IMR-90 (cell line): ENCODE results near the gene EEF1AKMT1. TPM values are rescaled to one million over a fixed set of nuclear protein-coding genes. Genes with fewer than 3 reads are reported as not detected.

Experiments used
- ATAC-seq: fragments of 200-7000 bp; cut with Tn5 transposase; 2 replicates; pipeline ENCODE4 v1.9.1; 2020; ENCODE audit warnings: low read depth, mild to moderate bottlenecking, moderate library complexity
- BruUV-seq: library from RNA; stranded (reverse); fragments of 400-500 nt; replicated peaks from 2 replicates; lab custom pipeline; 2021; lab: Mats Ljungman, UMichigan
- CTCF ChIA-PET: fragments of 300-600 bp; formaldehyde crosslinking; extraction: SDS; loops from one replicate; lab custom pipeline; 2021; ENCODE audit warnings: antibody characterized with exemption; lab: Yijun Ruan, JAX
- POLR2A ChIA-PET: fragments of 300-600 bp; sonication (Branson Sonifier 250); formaldehyde crosslinking; loops from one replicate; lab custom pipeline; 2022; ENCODE audit warnings: antibody characterized with exemption; ENCODE audit not compliant: unreplicated experiment; lab: Charles Lee
- DNase-seq: peaks from one replicate; pipeline ENCODE4 v3.0.0; 2013
- H2AFZ ChIP-seq: replicated peaks from 2 replicates; pipeline ENCODE3; 2013; ENCODE audit warnings: low read length, mild to moderate bottlenecking; ENCODE audit not compliant: poor library complexity
- H2AK5ac ChIP-seq: 2 replicates; pipeline ENCODE4 v1.6.1; 2013; ENCODE audit warnings: low read depth, low read length, inconsistent platforms
- H2AK9ac ChIP-seq: replicated peaks from 2 replicates; pipeline ENCODE3; 2013; ENCODE audit warnings: mild to moderate bottlenecking, low read depth, low read length, moderate library complexity; ENCODE audit not compliant: poor library complexity
- H2BK120ac ChIP-seq: 2 replicates; pipeline ENCODE4 v1.6.1; 2013; ENCODE audit warnings: low read depth, low read length, inconsistent platforms
- H2BK15ac ChIP-seq: 3 replicates; pipeline ENCODE4 v1.6.1; 2013; ENCODE audit warnings: low read depth, low read length, inconsistent platforms
- H2BK20ac ChIP-seq: 2 replicates; pipeline ENCODE4 v1.6.1; 2013; ENCODE audit warnings: low read depth, mild to moderate bottlenecking, inconsistent platforms, low read length, moderate library complexity
- H2BK5ac ChIP-seq: 2 replicates; pipeline ENCODE4 v1.6.1; 2013; ENCODE audit warnings: mild to moderate bottlenecking, low read depth, low read length, inconsistent platforms; ENCODE audit not compliant: poor library complexity, severe bottlenecking
- H3K14ac ChIP-seq: replicated peaks from 2 replicates; pipeline ENCODE4 v1.6.1; 2013; ENCODE audit warnings: low read depth, low read length, inconsistent platforms
- H3K18ac ChIP-seq: 2 replicates; pipeline ENCODE4 v1.6.1; 2013; ENCODE audit warnings: low read depth, low read length, control low read depth
- H3K23ac ChIP-seq: 2 replicates; pipeline ENCODE4 v1.6.1; 2013; ENCODE audit warnings: low read depth, low read length, inconsistent platforms
- H3K27ac ChIP-seq: 2 replicates; pipeline ENCODE4 v1.5.1; 2013; ENCODE audit warnings: mild to moderate bottlenecking, control low read depth, low read length; ENCODE audit not compliant: insufficient read depth
- H3K27me3 ChIP-seq: 2 replicates; pipeline ENCODE4 v1.6.1; 2013; ENCODE audit warnings: low read length; ENCODE audit not compliant: control insufficient read depth, insufficient read depth
- H3K36me3 ChIP-seq: 2 replicates; pipeline ENCODE4 v1.6.1; 2013; ENCODE audit warnings: low read length, mixed read lengths; ENCODE audit not compliant: control insufficient read depth, insufficient read depth
- H3K4ac ChIP-seq: 2 replicates; pipeline ENCODE4 v1.6.1; 2013; ENCODE audit warnings: low read depth, low read length, inconsistent platforms
- H3K4me1 ChIP-seq: 2 replicates; pipeline ENCODE4 v1.6.1; 2013; ENCODE audit warnings: low read length, mixed read lengths; ENCODE audit not compliant: control insufficient read depth, insufficient read depth
- H3K4me2 ChIP-seq: 2 replicates; pipeline ENCODE4 v1.6.1; 2013; ENCODE audit warnings: low read depth, mild to moderate bottlenecking, control low read depth, low read length, moderate library complexity
- H3K4me3 ChIP-seq: 2 replicates; pipeline ENCODE4 v1.5.1; 2013; ENCODE audit warnings: low read depth, mild to moderate bottlenecking, control low read depth, low read length, moderate library complexity; ENCODE audit not compliant: insufficient read depth
- H3K56ac ChIP-seq: 2 replicates; pipeline ENCODE4 v1.6.1; 2013; ENCODE audit warnings: low read length, inconsistent platforms; ENCODE audit not compliant: insufficient read depth; ENCODE audit errors: extremely low read depth
- H3K79me1 ChIP-seq, 2 experiments: 2 replicates each; pipeline ENCODE4 v1.6.1; 2013; ENCODE audit warnings: low read length in 2 of 2, inconsistent platforms in 1 of 2, low read depth in 1 of 2
- H3K9ac ChIP-seq: 2 replicates; pipeline ENCODE4 v1.6.1; 2013; ENCODE audit warnings: low read depth, low read length, control low read depth
- H3K9me1 ChIP-seq: 2 replicates; pipeline ENCODE4 v1.6.1; 2013; ENCODE audit warnings: low read length, inconsistent platforms; ENCODE audit not compliant: insufficient read depth
- H3K9me3 ChIP-seq: 2 replicates; pipeline ENCODE4 v1.6.1; 2013; ENCODE audit warnings: low read length; ENCODE audit not compliant: control insufficient read depth, insufficient read depth
- H4K20me1 ChIP-seq: 2 replicates; pipeline ENCODE4 v1.6.1; 2013; ENCODE audit warnings: low read length, inconsistent platforms; ENCODE audit not compliant: insufficient read depth
- H4K5ac ChIP-seq: 2 replicates; pipeline ENCODE4 v1.6.1; 2013; ENCODE audit warnings: mild to moderate bottlenecking, low read depth, low read length, control low read depth
- H4K8ac ChIP-seq, 2 experiments: 2 replicates each; pipeline ENCODE4 v1.6.1; 2013; ENCODE audit warnings: low read depth in 2 of 2, low read length in 2 of 2, control low read depth in 1 of 2, inconsistent platforms in 1 of 2
- H4K91ac ChIP-seq: 2 replicates; pipeline ENCODE4 v1.6.1; 2013; ENCODE audit warnings: low read depth, low read length, inconsistent platforms; ENCODE audit not compliant: insufficient read depth
- BHLHE40 ChIP-seq: fragments of 150-350 bp; IDR thresholded peaks from 2 replicates; pipeline ENCODE4 v1.6.1; 2016; ENCODE audit warnings: mild to moderate bottlenecking, low read depth, low read length
- CEBPB ChIP-seq: IDR thresholded peaks from 2 replicates; pipeline ENCODE4 v1.6.1; 2012; ENCODE audit warnings: low read depth, low read length, improper control_type of control experiment
- CHD1 ChIP-seq: IDR thresholded peaks from 2 replicates; pipeline ENCODE4 v1.6.1; 2012; ENCODE audit warnings: low read depth, low read length, improper control_type of control experiment
- FOS ChIP-seq: fragments of 150-350 bp; IDR thresholded peaks from 2 replicates; pipeline ENCODE4 v1.6.1; 2016; ENCODE audit warnings: low read depth, low read length
- MAFK ChIP-seq: IDR thresholded peaks from 2 replicates; pipeline ENCODE4 v1.6.1; 2012; ENCODE audit warnings: low read depth, low read length, improper control_type of control experiment
- MAZ ChIP-seq: IDR thresholded peaks from 2 replicates; pipeline ENCODE4 v1.6.1; 2012; ENCODE audit warnings: low read depth, mild to moderate bottlenecking, low read length, improper control_type of control experiment, moderate library complexity, borderline replicate concordance
- NFE2L2 ChIP-seq: fragments of 150-350 bp; IDR thresholded peaks from 2 replicates; pipeline ENCODE4 v1.6.1; 2016; ENCODE audit warnings: low read depth, mild to moderate bottlenecking, low read length
- POLR2A ChIP-seq: IDR thresholded peaks from 2 replicates; pipeline ENCODE4 v1.6.1; 2012; ENCODE audit warnings: mild to moderate bottlenecking, low read depth, low read length
- RAD21 ChIP-seq: IDR thresholded peaks from 2 replicates; pipeline ENCODE4 v1.6.1; 2012; ENCODE audit warnings: low read length, improper control_type of control experiment
- RCOR1 ChIP-seq: IDR thresholded peaks from 2 replicates; pipeline ENCODE4 v1.6.1; 2012; ENCODE audit warnings: mild to moderate bottlenecking, low read length, improper control_type of control experiment; ENCODE audit not compliant: insufficient replicate concordance
- RFX5 ChIP-seq: IDR thresholded peaks from 2 replicates; pipeline ENCODE4 v1.8.0; 2012; ENCODE audit warnings: low read depth, mild to moderate bottlenecking, low read length, moderate library complexity
- SMC3 ChIP-seq: fragments of 150-350 bp; IDR thresholded peaks from 2 replicates; pipeline ENCODE4 v1.6.1; 2016; ENCODE audit warnings: low read depth, mild to moderate bottlenecking, antibody characterized with exemption, low read length, moderate library complexity
- WGBS, 2 experiments: methylation state at CpG; one replicate each; pipeline versions ENCODE4 v1.1.5 to v1.1.7; 2013; ENCODE audit warnings: missing lambda C conversion rate in 2 of 2; ENCODE audit not compliant: insufficient read length in 1 of 2; ENCODE audit errors: extremely low coverage in 2 of 2; 5-methylcytosine and 5-hydroxymethylcytosine counted together
- dilution Hi-C: fragments of 300-500 bp; cut with HindIII; formaldehyde crosslinking; loops from one replicate; pipeline ENCODE4 v1.14.3; 2018; ENCODE audit warnings: low sequenced_read_pairs; ENCODE audit not compliant: unreplicated experiment
- in situ Hi-C: fragments of 300-500 bp; cut with MboI; formaldehyde crosslinking; loops from 3 replicates; pipeline ENCODE4 v1.14.3; 2019; ENCODE audit warnings: low sequenced_read_pairs, inconsistent platforms, mixed read lengths
- intact Hi-C: fragments of 100-400 bp; cut with micrococcal nuclease; formaldehyde crosslinking; loops from 2 replicates; pipeline ENCODE4 v1.10.0; 2022
- polyA plus RNA-seq, 3 experiments: library from polyadenylated mRNA; depleted of rRNA; stranded (reverse); fragments of >200 nt; gene quantifications; 2 replicates each; pipeline ENCODE4 v1.2.3, GENCODE V29; 2012; ENCODE audit warnings: low replicate concordance in 1 of 3
- total RNA-seq: library from RNA; depleted of rRNA; stranded (reverse); fragments of >200 nt; gene quantifications from 2 replicates; pipeline ENCODE4 v1.2.3, GENCODE V29; 2012
- TF ChIP-seq, protein P1 (sequence below): fragments of 150-350 bp; IDR thresholded peaks from 2 replicates; pipeline ENCODE4 v1.6.1; 2017; ENCODE audit warnings: mild to moderate bottlenecking, antibody characterized with exemption, low read length, low read depth
- TF ChIP-seq, protein P2 (sequence below): conservative IDR thresholded peaks from 2 replicates; pipeline ENCODE4 v1.5.1; 2012; ENCODE audit warnings: mild to moderate bottlenecking, low read depth, low read length, improper control_type of control experiment
- TF ChIP-seq, protein P3 (sequence below): fragments of 150-350 bp; IDR thresholded peaks from 2 replicates; pipeline ENCODE4 v1.6.1; 2016; ENCODE audit warnings: low read depth, mild to moderate bottlenecking, low read length, moderate library complexity, borderline replicate concordance

EEF1AKMT1 gene
- total and polyA plus RNA-seq, 2 of the 4 experiments (the other 2 are of a cell fraction): 10.0 to 10.6 TPM

DNA sequence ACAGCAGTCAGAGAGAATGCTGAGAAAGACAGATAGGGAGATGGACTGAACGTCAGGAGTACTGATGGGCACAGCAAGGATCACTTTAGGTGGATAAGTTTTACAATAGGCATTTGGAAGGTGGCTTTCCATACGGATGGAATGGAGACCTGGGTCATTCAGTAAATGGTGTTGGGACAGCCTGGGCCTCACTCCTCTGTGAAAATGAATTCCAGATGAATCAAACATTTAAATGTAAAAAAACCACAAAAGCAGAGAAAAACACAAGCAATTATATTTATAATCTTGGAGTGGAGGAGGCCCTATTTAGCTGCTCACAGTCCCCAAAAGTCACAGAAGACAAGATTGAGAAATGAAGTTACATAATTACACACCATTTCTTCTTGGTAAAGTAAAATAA is 65.5 kb downstream of the EEF1AKMT1 start:
- no peak overlapping the region for H3K4me2 ChIP-seq
- no peak overlapping the region for H4K5ac ChIP-seq
- H3K56ac ChIP-seq: no peak overlapping the region
- no peak overlapping the region for H2AK9ac ChIP-seq
- no peak overlapping the region for H3K23ac ChIP-seq
- H2AK5ac ChIP-seq: 0 out of 2 replicates have a peak overlapping the region, but pooled peaks have one; percentile 15
- no peak overlapping the region for H4K8ac ChIP-seq
- whole genome bisulfite sequencing, 2 experiments: 83% methylated on average over 1 of the region's 2 CpGs; no CpG with 5 or more reads in 1 of the 2 experiments
- CTCF ChIA-PET: interaction anchor here (0.6 kb wide), 1 partner anchor 78 kb away, joined by 3 read pairs; no protein-coding TSS in a partner anchor
- no peaks in the 10 kb centered on the region for H3K36me3 ChIP-seq
- no peak for DNase-seq
- H4K20me1 ChIP-seq: no peaks in the 10 kb centered on the region
- no peak overlapping the region for H2AFZ ChIP-seq
- H3K14ac ChIP-seq: no peak overlapping the region
- H3K18ac ChIP-seq: no peak overlapping the region
- TF ChIP-seq CHD1 (no peak), RCOR1 (no peak), MAFK (no peak), POLR2A (no peak), FOS (no peak), NFE2L2 (no peak), CEBPB (no peak), BHLHE40 (no peak), RAD21 (no peak), RFX5 (no peak), SMC3 (no peak), MAZ (no peak)
- TF ChIP-seq, protein P1, sequence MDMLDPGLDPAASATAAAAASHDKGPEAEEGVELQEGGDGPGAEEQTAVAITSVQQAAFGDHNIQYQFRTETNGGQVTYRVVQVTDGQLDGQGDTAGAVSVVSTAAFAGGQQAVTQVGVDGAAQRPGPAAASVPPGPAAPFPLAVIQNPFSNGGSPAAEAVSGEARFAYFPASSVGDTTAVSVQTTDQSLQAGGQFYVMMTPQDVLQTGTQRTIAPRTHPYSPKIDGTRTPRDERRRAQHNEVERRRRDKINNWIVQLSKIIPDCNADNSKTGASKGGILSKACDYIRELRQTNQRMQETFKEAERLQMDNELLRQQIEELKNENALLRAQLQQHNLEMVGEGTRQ: no peak
- TF ChIP-seq, protein P2, sequence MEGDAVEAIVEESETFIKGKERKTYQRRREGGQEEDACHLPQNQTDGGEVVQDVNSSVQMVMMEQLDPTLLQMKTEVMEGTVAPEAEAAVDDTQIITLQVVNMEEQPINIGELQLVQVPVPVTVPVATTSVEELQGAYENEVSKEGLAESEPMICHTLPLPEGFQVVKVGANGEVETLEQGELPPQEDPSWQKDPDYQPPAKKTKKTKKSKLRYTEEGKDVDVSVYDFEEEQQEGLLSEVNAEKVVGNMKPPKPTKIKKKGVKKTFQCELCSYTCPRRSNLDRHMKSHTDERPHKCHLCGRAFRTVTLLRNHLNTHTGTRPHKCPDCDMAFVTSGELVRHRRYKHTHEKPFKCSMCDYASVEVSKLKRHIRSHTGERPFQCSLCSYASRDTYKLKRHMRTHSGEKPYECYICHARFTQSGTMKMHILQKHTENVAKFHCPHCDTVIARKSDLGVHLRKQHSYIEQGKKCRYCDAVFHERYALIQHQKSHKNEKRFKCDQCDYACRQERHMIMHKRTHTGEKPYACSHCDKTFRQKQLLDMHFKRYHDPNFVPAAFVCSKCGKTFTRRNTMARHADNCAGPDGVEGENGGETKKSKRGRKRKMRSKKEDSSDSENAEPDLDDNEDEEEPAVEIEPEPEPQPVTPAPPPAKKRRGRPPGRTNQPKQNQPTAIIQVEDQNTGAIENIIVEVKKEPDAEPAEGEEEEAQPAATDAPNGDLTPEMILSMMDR: no peak
- TF ChIP-seq, protein P3, sequence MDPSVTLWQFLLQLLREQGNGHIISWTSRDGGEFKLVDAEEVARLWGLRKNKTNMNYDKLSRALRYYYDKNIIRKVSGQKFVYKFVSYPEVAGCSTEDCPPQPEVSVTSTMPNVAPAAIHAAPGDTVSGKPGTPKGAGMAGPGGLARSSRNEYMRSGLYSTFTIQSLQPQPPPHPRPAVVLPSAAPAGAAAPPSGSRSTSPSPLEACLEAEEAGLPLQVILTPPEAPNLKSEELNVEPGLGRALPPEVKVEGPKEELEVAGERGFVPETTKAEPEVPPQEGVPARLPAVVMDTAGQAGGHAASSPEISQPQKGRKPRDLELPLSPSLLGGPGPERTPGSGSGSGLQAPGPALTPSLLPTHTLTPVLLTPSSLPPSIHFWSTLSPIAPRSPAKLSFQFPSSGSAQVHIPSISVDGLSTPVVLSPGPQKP: no peak
- H3K27me3 ChIP-seq: peaks cover 2% of the 10 kb centered on the region
- H2BK15ac ChIP-seq: no peak overlapping the region
- no peak overlapping the region for H3K27ac ChIP-seq
- H3K4me3 ChIP-seq: no peak overlapping the region
- no peak overlapping the region for H4K91ac ChIP-seq
- H3K4ac ChIP-seq: no peak overlapping the region
- H3K79me1 ChIP-seq: no peaks in the 10 kb centered on the region
- POLR2A ChIA-PET: interaction anchor here (0.7 kb wide), 1 partner anchor 16 kb away, joined by 6 read pairs; no protein-coding TSS in a partner anchor
- H3K9me3 ChIP-seq: no peaks in the 10 kb centered on the region
- no peak for ATAC-seq
- in situ Hi-C loops (loop anchor here (5.0 to 25.0 kb wide), 3 partner anchors 119 to 521 kb away; partner anchors contain the start of gene GJB2), intact Hi-C loops (no loop called here), dilution Hi-C loops (no loop called here)
- no TSS peak for BruUV-seq
- no peak overlapping the region for H3K9ac ChIP-seq
- no peak overlapping the region for H2BK120ac ChIP-seq
- no peaks in the 10 kb centered on the region for H3K4me1 ChIP-seq
- no peak overlapping the region for H2BK20ac ChIP-seq
- no peak overlapping the region for H2BK5ac ChIP-seq
- 0 out of 2 replicates have a peak, but pooled peaks cover 4% of the 10 kb centered on the region for H3K9me1 ChIP-seq
